Mononuclear cell (primary cell): ENCODE results near the gene NRP2. TPM values are rescaled to one million over a fixed set of nuclear protein-coding genes. Genes with fewer than 3 reads are reported as not detected.

Source experiments
- H3K27me3 ChIP-seq: 2 replicates; pipeline ENCODE4 v1.6.0; 2011; ENCODE audit warnings: low read length, control low read depth; ENCODE audit not compliant: insufficient read depth
- H3K4me1 ChIP-seq: 2 replicates; pipeline ENCODE4 v1.5.1; 2011; ENCODE audit warnings: mild to moderate bottlenecking, low read length, control low read depth; ENCODE audit not compliant: insufficient read depth
- H3K4me3 ChIP-seq: 2 replicates; pipeline ENCODE4 v1.5.1; 2011; ENCODE audit warnings: mild to moderate bottlenecking, low read length, moderate library complexity
- H3K9me3 ChIP-seq: 2 replicates; pipeline ENCODE4 v1.5.1; 2011; ENCODE audit warnings: low read depth, mild to moderate bottlenecking, control low read depth, low read length
- total RNA-seq: library from RNA; depleted of rRNA; stranded (reverse); fragments of >200 nt; gene quantifications from one replicate; pipeline ENCODE4 v1.2.3, GENCODE V29; 2012

Gene NRP2
- total RNA-seq, 1 donor = 7.5 TPM

DNA sequence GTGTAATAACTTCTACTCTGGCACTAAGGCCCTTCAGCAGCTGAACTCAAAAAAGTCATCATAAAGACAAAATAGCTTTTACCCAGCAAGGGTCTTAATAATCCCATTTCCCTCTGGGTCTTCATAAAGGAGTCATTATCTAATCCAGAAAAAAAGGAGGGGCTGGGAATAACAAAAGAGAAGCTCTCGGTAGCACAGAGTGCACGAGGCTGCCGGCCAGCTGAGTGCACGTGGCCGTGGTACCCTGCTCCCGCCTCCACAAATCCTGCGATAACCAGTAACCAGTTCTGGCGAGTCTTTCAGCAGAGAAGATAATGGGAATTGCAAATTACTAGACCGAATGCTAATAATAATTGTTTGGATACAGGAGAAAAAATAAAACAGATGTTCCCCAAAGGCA lies 7.5 kb downstream of the NRP2 start:
- H3K4me3 ChIP-seq = no peak overlapping the region
- peaks cover 53% of the 10 kb centered on the region for H3K27me3 ChIP-seq
- H3K9me3 ChIP-seq = no peaks in the 10 kb centered on the region
- H3K4me1 ChIP-seq = peaks cover 12% of the 10 kb centered on the region

DNA sequence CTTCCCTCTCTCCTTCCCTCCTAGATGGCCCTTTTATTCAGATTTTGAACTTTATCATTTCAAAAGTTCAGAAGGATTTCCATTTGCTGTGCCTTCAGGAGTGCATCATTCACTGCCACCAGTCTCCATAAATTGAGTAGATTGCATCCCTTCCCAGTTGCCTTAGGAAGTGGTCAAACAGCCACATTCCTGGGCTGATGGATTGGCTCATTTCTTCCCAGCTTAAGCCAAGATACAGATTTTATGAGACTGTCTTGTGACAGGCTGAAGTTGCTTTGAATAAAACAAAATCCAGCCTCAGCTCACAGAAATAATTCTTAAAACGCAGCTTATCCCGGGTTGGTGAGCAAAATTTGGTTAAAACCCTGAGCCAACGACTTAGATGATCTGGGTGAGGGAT lies 9.8 kb downstream of the NRP2 start:
- Histone ChIP-seq H3K27me3 (peaks cover 33% of the 10 kb centered on the region), H3K4me3 (no peak overlapping the region), H3K4me1 (no peaks in the 10 kb centered on the region), H3K9me3 (no peaks in the 10 kb centered on the region)

DNA sequence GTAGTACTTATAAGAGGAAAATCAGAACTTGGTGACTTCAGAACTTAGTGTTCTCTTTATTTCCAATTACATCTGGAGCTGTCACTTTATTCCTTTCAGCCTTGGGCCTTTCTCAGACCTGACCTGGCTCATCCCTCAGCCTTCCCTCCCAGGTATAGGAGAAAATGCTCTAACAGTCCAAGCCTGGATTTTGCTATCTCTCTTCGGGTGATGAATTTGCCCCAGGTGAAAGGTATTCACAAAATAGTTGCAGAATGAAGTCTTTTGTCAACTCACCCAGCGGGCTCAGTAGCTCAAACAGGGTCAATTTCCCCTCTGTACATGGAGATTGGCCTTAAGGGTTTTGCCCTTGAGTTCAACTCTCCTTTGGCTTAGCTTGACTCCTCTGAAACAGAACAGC lies 12.0 kb downstream of the NRP2 start:
- Histone ChIP-seq H3K9me3 (no peaks in the 10 kb centered on the region), H3K4me1 (peaks cover 12% of the 10 kb centered on the region), H3K27me3 (peaks cover 12% of the 10 kb centered on the region), H3K4me3 (no peak overlapping the region)

DNA sequence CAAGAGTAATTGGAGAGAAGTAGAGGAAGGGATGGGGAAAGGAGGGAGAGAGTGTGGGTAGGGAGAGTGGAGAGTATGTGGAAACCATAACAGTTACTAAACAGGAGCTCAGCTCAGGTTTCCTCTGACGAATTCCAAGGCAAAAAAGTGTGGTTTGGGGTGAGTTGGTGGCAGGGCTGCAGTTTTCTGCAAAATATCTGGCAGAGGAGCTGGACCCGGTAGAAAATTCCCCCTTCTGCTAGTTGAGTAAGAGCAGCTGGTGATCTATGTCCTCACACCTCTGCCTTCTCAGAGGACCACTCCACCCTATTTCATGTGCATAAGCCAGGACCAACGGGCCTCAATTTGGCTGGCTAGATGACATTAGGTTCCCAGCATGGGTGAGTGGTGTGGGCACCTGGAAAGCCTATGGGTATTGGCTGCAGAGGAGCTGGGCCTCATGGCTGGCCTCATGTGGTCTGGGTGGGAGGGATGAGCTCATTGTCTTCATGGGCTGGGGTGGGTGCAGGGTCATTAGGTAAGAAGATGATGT lies 13.2 kb downstream of the NRP2 start:
- H3K27me3 ChIP-seq = peaks cover 12% of the 10 kb centered on the region
- peaks cover 24% of the 10 kb centered on the region for H3K4me1 ChIP-seq
- no peaks in the 10 kb centered on the region for H3K9me3 ChIP-seq
- H3K4me3 ChIP-seq = no peak overlapping the region

DNA sequence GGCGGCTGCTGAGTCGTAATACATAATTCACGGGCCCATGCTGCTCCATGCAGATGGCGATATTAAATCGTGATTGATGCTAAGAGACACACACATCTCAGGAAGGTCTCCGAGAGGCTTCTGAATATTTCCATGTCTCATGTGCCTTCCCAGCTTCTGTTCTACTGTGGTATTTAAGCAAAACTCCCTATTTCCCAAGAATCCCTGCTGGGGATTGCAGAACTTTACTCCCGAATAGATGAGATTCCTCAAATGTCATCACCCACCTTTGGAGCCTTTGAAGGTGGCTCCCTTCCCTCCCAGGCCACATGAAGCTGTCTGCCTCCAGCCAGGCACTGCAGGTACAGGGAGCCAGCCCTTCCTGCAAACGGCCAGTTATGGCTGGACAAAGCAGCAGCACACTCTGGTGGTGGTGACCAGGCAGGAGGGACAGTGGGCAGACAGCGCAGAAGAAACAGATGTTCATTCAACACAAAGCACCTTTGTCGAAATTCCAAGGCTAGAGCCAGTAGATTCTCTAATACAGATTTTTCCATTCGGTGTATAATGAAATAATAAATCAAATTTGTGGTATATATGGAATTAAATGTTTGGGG lies 14.1 kb downstream of the NRP2 start:
- H3K4me1 ChIP-seq = peaks cover 29% of the 10 kb centered on the region
- H3K9me3 ChIP-seq = no peaks in the 10 kb centered on the region
- H3K4me3 ChIP-seq = no peak overlapping the region
- H3K27me3 ChIP-seq = peaks cover 12% of the 10 kb centered on the region

DNA sequence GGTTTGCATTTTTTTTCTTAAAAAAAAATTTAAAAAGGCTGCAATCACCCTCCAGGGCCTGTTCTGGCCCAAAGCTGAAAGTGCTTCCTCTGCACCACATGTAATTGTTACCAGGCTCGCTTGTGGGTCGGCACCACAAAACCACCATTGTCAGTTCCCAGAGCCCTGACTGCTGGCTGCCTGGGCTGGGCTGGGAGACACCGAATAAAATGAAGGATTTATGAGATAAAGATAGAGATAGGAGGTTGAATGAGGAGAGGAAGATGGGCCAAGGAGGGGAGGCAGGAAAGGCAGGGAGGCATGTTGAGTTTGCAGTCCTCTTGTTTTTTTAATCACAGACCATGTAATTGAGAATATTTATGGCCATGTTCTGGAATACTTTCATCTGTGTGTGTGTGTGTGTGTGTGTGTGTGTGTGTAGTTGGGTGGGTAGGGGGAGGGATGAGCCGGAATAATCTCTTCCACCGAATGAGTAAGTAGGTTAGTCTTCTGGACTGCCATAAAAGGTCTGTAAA lies 14.7 kb downstream of the NRP2 start:
- Histone ChIP-seq H3K4me3 (no peak overlapping the region), H3K27me3 (peaks cover 12% of the 10 kb centered on the region), H3K4me1 (peaks cover 29% of the 10 kb centered on the region), H3K9me3 (no peaks in the 10 kb centered on the region)

DNA sequence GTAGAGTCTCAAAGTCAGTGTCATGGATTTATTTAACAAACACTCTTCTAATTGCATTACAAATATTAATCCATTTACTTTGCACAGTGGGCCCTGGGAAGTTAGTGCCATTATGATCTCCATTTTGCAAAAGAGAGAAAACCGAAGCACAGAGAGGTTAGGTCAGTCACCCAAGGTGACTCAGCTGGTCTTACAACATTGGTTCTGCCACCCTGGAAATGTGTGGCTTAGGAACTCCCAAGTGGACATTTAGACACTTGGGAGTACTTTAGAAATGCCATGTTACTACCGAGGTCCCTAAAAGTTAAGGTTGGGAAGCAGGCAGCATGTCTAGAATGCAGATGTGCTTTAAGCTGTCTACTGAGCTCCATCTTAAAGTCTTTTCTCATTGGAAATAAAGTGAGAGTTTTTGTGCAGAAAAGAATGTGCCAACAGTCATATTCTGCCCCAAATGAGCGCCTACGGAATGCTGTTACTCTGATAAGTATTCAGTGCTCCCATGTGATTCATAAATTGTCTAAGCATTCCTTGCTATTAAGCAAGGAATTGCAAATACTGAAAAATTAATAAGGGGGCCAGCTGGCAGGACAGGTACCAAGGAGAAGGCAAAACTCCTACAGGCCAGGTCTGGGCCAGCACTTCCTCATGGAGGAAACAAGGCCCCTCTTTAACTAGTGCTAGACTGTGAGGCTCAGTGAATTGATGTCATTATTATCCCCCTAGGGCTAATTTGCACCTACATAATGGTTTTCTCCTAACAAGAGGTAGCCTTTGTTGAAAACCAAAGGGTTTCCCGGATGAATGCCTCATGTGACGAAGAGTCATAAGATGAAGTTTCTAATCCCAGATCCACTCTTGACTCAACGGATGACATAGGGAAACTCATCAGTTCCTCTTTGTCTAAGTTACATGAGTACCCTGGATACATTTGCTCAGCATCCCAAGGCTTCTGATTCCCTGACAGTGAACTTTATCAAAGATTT lies 16.3 kb downstream of the NRP2 start:
- H3K27me3 ChIP-seq = peaks cover 4% of the 10 kb centered on the region
- no peaks in the 10 kb centered on the region for H3K9me3 ChIP-seq
- H3K4me1 ChIP-seq = peaks cover 29% of the 10 kb centered on the region
- H3K4me3 ChIP-seq = no peak overlapping the region

DNA sequence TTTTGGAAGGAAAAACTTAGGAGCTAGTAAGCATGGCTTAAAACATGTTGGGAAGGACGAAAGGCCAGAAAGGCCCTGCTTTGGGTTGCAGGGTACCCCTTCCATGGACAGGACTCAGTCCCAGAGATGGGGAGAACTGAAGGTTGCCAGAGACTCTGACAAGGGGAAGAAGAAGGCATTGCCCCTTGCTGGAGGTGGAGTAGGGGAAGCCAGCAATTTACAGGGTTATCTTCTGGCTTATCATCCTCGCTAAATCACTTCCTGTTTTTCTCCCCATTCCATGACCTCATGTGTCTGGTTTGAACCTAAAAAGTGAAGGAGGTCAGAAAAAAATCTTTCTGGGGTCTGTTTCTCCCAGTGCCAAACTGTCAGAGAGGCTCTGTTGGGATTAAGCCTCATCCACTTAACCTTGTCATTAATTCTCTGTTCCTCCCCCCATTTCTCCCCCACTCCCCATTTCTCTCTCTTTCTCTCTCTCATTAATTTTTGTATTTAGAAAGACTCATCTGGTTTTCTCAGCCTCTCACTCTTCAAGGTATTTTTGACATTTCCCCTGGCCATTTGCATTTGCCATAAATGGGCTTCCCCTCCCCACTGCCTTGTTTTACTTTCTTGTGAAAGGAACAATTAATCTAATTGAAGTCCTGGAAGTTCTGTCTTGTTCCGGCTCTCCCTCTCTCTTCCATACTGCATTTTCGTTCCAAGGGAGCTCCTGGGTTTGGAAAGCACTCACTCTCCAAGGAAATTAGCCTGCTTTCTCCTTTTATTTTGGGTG lies 17.4 kb downstream of the NRP2 start:
- Histone ChIP-seq H3K9me3 (no peaks in the 10 kb centered on the region), H3K27me3 (no peaks in the 10 kb centered on the region), H3K4me1 (peaks cover 29% of the 10 kb centered on the region), H3K4me3 (no peak overlapping the region)

DNA sequence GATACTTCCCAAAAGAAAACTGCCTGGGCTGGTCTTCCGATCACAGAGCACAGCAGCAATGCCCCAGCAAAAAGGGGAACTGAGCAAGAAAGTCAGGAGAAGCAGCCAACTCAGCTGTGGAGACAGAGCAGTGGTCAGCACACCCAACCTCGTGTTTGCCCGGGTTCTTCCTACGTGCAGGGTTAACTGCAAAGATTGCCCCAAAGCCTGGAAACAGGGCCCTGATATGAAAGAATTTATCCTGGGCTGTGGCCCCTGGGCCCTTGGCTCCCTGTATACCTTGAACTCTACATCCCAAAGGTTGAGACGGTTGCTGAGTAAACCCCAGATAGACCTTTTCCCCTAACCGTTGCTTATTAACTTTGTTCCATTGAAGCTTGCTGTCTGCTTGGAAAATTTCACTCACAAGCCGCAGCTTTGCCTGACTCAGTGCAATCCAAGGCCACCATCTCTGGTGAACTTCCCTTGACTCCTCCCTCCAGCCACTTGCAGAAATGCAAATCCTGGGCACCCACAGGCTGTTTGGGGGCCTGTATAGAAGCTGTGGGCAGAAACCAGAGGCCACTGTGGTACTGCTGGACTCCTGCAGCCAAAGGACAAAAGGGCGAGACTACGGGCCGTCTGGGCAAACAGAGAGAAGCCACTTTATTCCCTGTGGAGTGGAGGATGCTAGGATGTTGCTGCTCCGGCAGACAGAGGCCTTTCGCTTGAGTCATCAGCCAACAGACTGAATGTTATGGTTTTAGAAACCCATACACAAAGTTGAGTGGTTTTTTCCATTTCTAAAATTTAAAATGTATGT lies 18.2 kb downstream of the NRP2 start:
- no peaks in the 10 kb centered on the region for H3K27me3 ChIP-seq
- no peaks in the 10 kb centered on the region for H3K9me3 ChIP-seq
- H3K4me1 ChIP-seq = peaks cover 31% of the 10 kb centered on the region
- H3K4me3 ChIP-seq = no peak overlapping the region

DNA sequence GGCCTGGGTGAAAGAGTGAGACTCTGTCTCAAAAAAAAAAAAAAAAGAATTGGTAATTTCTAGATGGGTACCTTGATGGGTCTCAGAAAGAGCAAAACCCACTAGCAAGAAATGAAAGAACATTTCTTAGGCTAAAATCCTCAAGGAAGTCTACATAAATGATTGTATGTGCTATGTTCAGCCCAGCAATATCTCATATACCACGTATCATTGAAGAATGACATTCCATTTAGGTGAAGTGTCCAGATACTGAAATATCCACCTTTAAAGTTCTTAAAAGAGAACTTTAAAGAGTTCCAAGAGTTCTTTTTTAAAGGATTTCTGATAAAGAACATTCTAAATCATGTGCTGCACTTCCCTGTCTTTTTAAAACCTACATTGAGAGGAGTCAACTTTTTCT lies 19.2 kb downstream of the NRP2 start:
- Histone ChIP-seq H3K27me3 (no peaks in the 10 kb centered on the region), H3K4me3 (no peak overlapping the region), H3K4me1 (peaks cover 41% of the 10 kb centered on the region), H3K9me3 (no peaks in the 10 kb centered on the region)

DNA sequence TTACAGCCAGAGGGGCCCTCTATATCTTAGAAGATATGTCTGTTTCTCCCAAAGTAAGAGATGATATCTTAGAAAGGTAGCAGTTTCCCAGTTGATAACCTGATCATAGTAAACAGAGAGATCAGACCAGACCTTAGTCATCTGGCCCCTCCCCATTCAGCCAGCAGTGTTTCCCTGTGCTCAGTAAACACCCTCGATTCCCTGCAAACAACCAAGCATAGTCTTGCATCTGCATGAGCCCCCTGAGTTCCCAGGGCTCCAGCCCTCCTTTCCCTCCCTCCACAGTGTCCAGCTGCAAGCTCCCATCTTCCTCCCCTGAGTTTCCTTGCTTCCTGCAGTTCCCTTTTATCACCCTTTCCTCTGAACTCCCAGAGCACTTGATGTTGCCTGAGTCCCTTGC lies 20.3 kb downstream of the NRP2 start:
- peaks cover 52% of the 10 kb centered on the region for H3K4me1 ChIP-seq
- H3K27me3 ChIP-seq = no peaks in the 10 kb centered on the region
- H3K9me3 ChIP-seq = no peaks in the 10 kb centered on the region
- no peak overlapping the region for H3K4me3 ChIP-seq

DNA sequence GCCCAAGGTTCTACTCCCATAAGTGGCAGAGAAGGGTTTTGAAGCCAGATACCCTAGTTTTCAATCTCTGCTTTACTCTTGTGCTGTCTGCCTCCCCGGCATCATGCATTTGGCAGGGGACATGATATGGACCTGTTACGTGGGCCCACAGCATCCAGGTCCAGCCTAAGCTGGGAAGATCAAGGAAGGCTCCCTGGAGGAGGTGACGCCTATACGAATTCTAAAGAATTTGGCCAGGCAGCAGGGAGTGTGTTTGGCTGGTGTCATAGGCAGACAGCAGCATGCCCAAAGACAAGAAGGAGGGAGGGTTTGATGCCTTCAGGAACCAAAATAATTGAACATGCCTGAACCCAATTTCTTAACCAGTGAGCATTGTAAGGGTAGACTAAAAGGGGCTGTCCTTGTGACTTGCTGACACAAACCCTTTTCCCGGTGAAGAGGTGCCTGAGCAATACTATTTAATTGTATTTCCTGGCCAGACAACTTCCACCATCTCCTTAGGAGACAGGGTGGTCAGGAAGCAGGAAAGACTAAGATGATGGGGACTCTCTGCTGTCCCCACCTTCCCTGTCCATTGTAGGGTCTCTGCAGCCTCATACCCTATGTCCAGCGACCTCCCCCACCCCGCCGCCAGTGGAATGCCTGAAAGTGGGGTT lies 21.3 kb downstream of the NRP2 start:
- Histone ChIP-seq H3K4me1 (peaks cover 57% of the 10 kb centered on the region), H3K27me3 (no peaks in the 10 kb centered on the region)

DNA sequence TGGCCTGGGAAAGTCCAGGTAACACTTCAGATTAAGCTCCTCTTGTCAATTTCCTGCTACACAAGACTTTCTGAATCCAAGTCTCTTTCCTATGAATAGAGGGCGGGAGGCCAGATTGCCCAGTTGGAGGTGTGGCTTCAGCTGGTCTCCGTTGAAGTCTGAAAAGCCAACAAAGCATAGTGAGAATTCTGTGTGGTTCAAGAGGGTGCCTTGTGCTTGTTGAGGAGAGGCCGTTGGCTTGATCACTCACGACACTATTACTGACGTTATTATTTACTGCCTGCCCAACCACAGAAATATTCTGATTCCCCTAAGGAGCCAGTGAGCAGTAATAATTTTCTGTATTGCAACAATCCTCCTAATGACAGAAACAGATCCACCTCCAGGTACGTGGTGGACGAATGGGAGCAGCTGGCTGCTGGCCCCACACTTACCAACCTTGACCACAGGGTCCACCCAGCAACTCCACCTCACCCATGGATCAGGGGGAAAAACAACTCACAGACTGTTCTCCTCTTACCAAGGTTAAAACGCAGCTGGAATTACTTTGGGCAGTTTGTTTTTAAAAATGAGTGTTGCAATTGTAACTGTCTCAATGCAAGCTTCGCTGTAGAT lies 21.9 kb downstream of the NRP2 start:
- peaks cover 51% of the 10 kb centered on the region for H3K4me1 ChIP-seq
- no peaks in the 10 kb centered on the region for H3K9me3 ChIP-seq
- no peaks in the 10 kb centered on the region for H3K27me3 ChIP-seq
- H3K4me3 ChIP-seq = no peak overlapping the region

More for the DNA sequence above, 21.3 kb downstream of the NRP2 start:
- H3K4me3 ChIP-seq = no peak overlapping the region
- no peaks in the 10 kb centered on the region for H3K9me3 ChIP-seq
